HG02970 (cell line): ENCODE data around the gene COPB2.
"Not testable (repeated sequence)": the region's sequence is repeated elsewhere in the genome, so short reads cannot be mapped to it uniquely, and the experiment has no call there.

ENCODE experiments used
- ATAC-seq: cut with Tn5 transposase; IDR thresholded peaks from one replicate; pipeline ENCODE4 v1.9.1; 2021; ENCODE audit warnings: mild to moderate bottlenecking, moderate library complexity, moderate number of reproducible peaks; ENCODE audit not compliant: unreplicated experiment, low FRiP score

COPB2 gene

DNA sequence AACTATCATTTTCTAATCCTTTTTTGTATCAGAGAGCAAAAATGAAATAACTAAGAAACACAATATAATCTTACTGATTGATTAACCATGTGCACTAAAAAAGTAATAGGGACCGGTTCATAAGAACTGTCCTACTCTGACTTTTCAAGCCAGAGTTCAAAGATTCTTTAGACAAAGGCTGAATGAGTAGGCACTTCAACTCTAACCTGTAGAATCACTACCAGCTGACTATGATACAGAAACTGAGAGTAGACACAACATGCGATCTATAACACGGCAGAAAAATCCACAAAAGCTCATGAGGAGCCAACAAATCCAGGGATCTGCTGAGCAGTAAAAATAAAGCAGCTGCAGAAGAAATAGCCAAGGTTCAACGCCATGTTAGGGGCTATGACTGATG, 8.9 kb downstream of the COPB2 start:
- ATAC-seq, result no peak

DNA sequence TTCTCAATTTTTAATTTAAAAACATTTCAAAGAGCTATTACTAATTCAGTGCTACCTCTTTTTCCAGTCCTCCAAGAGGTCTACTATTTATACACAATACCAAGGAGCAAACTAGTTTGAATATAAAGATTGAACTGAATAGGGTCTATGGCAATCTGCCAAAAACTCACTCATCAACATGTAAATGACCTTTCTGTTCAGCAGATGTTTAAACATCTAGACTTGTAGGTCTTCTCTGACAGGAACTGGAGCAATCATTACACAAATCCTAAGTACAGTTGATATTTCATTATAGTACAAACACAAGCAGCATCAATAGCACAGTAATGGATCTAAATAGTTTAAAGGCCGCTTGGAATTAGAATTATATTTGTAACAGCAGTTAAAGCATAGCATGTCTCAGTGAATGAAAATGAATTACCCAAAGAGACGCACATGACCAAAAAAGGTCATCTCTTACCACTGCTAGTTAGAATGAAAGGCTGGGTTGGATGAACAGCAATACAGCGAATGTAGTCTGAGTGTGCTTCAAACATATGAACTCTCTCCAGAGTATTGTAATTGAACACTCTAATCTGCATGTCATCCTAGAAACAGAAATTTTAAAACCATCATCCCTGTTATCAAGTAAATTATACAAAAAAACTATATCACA, 10.7 kb downstream of the COPB2 start:
- no peak for ATAC-seq

- ATAC-seq, result no peak
Observed at GRCh38 chr3:139377378-139377777, 12.1 kb downstream of the COPB2 start.

DNA sequence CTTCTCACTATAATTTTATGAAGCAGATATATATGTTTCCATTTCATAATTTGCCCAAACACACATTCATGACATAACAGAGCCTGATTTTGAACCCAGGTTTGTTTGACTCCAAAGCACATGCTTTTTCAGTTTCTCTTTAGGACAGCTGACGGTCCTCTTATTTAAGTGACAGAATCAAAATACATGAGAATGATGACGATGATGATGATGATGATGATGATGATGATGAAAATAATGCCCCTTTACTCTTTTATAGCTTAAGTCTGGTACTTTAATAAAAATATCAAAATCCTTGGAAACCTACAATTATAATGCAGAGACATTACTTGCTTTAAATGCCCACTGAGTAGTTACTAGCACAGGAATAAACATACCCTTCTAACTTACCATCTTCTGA, 15.3 kb downstream of the COPB2 start:
- ATAC-seq, result no peak

GRCh38 chr3:139364549-139364948, 24.9 kb downstream of the COPB2 start:
- ATAC-seq, result no peak

- ATAC-seq, result no peak
Observed at GRCh38 chr3:139361276-139361675, 28.2 kb downstream of the COPB2 start.

DNA sequence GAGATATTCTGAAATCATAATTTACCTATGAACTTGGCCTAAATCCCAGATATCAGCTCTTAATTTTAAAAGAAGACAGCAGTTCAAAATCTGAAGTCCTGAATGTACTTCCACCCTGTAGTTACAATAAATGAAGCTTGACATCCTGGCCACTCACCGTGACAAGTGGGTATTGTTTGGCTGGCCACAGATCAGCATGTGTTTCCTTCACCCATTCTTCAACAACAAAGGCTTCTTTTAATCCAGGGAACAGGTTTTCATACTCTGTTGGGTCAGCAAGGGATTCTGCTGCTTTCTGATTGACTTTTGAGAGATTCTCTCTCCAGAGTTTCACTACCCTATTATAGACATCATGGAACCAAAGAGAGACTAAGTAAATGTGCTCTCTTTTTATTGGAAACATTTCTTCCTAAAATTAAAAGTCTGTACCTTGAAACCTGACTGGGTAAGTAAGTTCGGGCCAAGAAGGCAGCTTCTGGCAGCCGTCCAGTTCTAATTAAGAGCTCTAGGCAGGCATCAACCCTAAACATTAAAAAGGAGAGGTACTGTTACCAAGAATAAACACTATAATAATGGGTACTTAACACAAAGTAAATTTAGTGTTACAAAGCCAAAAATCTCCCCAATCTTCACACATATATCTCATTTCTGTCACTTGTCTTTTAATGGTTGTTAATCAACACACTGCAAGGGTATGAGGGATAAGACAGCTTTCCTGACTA, 30.4 kb downstream of the COPB2 start:
- ATAC-seq, result no peak

DNA sequence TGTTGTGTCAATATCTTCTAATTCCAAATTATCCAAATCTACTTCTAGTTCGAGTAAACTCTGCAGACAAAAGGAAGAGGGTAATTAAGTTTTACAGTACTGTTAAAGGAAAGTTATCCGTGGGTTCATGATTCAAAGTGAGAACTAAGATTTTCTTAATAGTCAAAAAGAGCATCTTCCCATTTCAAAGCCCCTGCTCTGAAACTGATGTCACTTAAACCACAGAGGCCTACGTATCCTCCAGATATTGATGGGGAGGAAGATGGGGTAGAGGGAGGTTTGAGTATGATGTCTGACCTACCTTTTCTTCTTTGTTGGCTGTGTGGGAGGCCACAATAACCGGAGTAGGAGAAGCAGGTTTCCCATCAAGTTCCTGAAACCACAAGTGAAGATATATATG, 31.5 kb downstream of the COPB2 start:
- ATAC-seq, result no peak

DNA sequence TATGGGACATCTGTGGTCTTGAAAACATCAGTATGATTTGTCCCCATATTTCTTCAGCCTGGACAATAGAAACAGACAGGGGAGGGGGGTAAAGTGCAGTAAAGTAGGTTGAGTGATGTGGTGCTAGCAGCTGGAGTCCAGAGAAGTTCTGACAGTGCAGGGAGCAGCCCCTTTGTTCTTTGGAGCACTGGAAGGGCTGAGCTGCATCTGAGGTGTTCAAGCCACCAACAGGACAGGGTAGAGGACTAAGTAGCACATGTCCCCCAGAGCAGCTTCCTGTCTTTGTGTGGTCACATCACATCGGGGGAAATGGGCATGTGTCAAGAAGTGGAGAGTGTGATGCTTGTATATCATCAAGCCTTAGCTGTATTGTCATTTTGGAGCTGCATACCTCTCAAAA, 33.6 kb downstream of the COPB2 start:
- no peak for ATAC-seq

GRCh38 chr3:139355476-139355875, 34.0 kb downstream of the COPB2 start:
- no peak for ATAC-seq

DNA sequence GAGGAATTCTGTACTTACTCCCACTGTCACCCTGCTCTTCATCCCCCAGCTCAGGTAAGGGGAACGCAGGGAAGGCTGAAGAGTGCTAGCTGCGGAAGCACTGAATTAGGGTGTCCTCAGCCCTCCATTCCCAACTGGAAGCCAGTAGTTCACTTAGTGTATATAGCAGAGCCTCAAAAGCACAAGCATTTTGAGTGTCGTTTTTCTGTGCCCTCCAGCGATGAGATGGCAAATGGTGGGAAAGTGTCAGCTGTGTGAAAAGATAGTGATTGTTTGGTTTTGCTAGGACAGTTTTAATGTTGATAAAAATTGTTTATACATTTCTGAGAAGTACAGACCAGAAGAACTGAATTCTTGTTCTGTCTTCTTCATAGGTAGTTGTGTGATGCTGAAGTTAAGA, 34.8 kb downstream of the COPB2 start:
- ATAC-seq, result no peak

- ATAC-seq, result no peak
Observed at GRCh38 chr3:139353920-139354556, 35.4 kb downstream of the COPB2 start.

- ATAC-seq, result no peak
Observed at GRCh38 chr3:139346771-139347170, 42.7 kb downstream of the COPB2 start.

DNA sequence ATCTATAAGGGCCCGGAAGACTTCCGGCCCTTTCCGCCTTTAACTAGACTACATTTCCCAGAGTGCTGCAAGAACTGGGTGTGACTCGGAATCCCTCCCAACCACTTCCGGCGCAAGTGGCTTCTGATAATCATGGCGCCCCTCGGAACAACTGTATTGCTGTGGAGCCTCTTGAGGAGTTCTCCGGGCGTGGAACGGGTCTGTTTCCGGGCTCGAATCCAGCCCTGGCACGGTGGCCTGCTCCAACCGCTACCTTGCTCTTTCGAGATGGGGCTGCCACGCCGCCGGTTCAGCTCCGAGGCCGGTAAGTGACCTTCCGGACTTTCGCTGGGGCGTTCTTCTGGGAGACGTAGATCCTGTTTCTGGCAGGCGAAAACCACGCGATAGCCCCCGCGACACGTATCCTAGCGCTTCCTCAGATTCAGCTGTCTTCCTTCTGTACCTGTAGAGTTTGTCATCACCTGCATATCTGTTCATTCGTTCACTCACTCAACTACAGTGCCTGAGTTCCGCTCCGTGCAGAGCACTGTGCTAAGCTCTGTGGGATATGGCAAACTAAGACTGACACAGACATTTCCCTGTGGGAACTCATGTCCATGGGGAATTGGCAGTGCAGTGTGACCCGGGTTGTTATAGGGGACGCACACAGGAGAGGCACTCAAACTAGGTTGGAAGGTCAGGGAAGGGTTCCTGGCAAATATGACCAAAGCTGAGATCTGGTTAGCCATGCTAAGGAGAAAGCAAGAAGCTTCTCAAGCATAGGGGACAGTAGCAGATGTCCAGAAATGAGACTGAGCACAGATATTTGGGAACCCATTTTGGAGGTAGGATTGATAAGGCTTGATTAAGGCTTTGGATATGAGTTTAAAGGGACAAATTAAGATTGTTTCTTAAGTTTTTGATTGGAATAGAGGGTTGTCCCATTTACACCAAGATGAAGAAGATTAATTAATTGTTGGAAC, 45.3 kb downstream of the COPB2 start, which contains the start of gene MRPS22:
Gene MRPS22, plus strand, starts transcription at position 126 of the 962 bp plus-strand sequence. Its CDS starts 7 bp downstream, at position 133.
- ATAC-seq, result peak; percentile 94

DNA sequence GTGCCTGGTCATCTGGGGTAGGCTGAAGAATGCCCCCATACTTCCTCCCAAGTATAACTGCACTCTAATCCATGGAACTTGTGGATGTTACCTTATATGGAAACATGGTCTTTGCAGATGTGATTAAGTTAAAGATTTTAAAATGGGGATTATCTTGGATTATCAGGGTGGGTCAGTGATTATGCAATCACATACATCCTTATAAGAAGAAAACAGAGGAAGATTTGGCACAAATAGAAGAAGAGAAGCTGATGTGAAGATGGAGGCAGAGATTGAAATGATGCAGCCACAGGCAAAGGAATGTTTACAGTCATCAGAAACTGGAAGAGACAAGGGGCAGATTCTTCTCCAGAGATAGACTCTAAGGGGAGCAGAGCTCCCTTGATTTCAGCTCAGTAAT, 47.4 kb downstream of the COPB2 start:
- no peak for ATAC-seq

DNA sequence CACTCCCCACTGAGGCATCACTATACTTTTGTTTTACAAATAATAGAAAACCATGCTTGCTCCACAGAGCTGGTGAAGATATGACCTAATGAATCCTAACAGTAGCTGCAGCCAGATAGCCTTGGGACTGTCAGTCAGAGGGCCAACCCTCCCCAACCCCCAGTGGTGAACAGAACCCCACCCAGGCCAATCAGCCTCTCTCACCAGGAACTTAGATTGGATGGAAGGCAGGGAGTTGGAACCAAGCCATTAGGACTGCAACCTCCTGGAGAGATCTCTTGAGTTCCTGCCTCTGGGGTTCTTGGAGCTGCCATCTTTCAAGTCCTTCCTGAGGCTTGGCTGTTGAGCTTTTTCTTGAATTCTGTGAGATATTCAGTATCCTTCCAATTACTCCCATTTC, 48.7 kb downstream of the COPB2 start:
- no peak for ATAC-seq

GRCh38 chr3:139339219-139339906, 50.1 kb downstream of the COPB2 start:
- no peak for ATAC-seq

DNA sequence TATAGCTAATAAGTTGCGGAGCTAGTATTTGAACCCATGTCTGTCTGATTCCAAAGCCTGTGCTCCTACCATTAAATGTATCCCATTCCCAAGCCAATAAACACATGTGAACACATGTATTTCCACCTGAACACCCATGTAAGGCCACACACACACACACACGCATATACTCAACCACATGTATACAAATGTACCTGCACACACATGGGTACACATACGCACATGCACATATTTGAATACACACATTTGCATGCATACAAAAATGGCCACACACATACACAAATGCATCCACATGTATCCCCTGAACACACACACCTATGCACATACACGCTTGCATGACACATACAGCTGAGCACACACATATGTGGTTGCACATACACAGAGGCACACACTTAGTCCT, 51.0 kb downstream of the COPB2 start:
- ATAC-seq, result no peak

GRCh38 chr3:139334675-139335074, 54.8 kb downstream of the COPB2 start:
- not testable (repeated sequence) for ATAC-seq

DNA sequence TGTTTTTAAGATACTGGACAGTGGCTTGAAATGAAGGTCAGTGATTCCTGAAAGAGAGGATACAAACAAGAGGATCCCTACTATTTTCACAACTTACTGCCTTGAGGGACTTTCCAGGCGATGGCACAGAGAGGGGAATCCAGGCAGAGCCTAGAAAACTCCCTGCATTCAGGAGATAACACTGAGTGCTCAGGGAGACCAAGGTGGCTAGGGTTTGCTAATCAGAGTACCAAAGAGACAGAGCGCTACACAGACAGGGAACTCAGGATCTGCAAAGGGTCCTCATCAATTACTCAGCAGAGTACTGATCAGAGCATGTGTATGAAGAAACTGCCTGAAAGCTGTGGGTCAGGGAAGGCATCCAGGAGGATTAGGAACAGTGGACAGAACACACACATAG, 57.4 kb downstream of the COPB2 start:
- ATAC-seq, result no peak
